HFFc6 (cell line): ENCODE results near the gene NR6A1. TPM values are rescaled to one million over a fixed set of nuclear protein-coding genes. Genes with fewer than 3 reads are reported as not detected.

Experiments
- DNase-seq: peaks from one replicate; pipeline ENCODE4 v3.0.0-alpha.2; 2018
- H3K27ac Mint-ChIP-seq: 2 replicates; pipeline ENCODE4 v1.8.0; 2020; ENCODE audit warnings: mild to moderate bottlenecking, mixed read lengths
- H3K27me3 Mint-ChIP-seq: 2 replicates; pipeline ENCODE4 v1.8.0; 2021; ENCODE audit warnings: mild to moderate bottlenecking, moderate library complexity, mixed read lengths; ENCODE audit not compliant: insufficient read depth
- H3K36me3 Mint-ChIP-seq: 2 replicates; pipeline ENCODE4 v1.8.0; 2021; ENCODE audit warnings: low read depth, mixed read lengths
- H3K4me1 Mint-ChIP-seq: 2 replicates; pipeline ENCODE4 v1.8.0; 2020; ENCODE audit warnings: low read depth, mixed read lengths
- H3K4me3 Mint-ChIP-seq: 2 replicates; pipeline ENCODE4 v1.8.0; 2020; ENCODE audit warnings: mild to moderate bottlenecking, moderate library complexity, mixed read lengths
- H3K9me3 Mint-ChIP-seq: 2 replicates; pipeline ENCODE4 v1.8.0; 2020; ENCODE audit warnings: mild to moderate bottlenecking, mixed read lengths
- total RNA-seq, 6 experiments: library from RNA; stranded (reverse); fragmentation: NEBNext Ultra II Directional; extraction: Animal tissue kit (Norgen Biotek cat#: 25700); gene quantifications; 2 replicates in 1 of 6; 3 replicates in 5 of 6; pipeline ENCODE4 v1.2.3, GENCODE V29; 2021
- TF ChIP-seq, protein P1 (sequence below): fragments of 200-600 bp; sonication (generic); IDR thresholded peaks from 2 replicates; pipeline ENCODE4 v1.5.0; 2021; ENCODE audit warnings: antibody characterized with exemption, mild to moderate bottlenecking

The NR6A1 gene
- total RNA-seq, 6 experiments from 2014 or later, result 0.05 to 0.26 (median 0.13) TPM

DNA sequence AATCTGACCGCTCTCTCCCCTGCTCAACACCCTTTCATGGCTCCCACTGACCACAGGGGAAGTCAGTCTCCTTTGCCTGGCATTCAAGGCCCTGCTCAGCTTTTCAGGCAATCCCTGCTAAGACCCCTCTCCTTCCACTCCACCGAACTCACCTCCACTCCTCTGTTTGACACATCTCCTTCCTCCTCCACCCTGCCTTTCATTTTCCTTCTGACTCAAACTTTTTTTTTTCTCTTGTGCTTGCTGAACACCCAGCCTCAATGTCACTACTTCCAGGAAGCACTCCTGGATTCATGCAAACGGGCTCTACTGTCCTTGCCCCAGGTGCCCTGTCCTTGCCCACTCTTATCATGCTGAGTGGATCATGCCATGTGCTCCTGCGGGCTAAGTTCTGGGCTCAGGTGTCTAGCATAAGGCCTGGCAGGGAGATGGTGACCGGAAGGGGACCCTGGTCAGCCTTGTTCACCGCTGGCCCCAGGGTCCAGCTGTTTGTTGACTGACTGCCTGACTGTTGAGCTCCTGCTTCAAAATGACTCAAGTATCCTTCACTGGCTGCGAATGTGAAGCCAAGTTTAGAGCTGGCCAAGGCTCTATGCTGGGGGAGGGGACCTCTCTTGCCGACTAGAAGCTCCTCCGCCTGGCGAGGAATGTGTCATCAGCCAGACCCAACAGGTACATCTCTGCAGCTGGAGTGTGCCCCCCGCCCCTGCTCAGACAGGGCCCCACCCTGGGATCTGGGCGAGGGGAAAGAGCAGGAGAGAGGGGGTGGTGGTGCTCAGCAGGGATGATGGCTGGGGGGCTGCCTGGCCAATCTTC, 270.1 kb downstream of the NR6A1 start:
- no peak for DNase-seq
- TF ChIP-seq, protein P1, sequence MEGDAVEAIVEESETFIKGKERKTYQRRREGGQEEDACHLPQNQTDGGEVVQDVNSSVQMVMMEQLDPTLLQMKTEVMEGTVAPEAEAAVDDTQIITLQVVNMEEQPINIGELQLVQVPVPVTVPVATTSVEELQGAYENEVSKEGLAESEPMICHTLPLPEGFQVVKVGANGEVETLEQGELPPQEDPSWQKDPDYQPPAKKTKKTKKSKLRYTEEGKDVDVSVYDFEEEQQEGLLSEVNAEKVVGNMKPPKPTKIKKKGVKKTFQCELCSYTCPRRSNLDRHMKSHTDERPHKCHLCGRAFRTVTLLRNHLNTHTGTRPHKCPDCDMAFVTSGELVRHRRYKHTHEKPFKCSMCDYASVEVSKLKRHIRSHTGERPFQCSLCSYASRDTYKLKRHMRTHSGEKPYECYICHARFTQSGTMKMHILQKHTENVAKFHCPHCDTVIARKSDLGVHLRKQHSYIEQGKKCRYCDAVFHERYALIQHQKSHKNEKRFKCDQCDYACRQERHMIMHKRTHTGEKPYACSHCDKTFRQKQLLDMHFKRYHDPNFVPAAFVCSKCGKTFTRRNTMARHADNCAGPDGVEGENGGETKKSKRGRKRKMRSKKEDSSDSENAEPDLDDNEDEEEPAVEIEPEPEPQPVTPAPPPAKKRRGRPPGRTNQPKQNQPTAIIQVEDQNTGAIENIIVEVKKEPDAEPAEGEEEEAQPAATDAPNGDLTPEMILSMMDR, result no peak
- Mint-ChIP-seq H3K4me1 (peaks cover 7% of the 10 kb centered on the region), H3K27ac (no peak overlapping the region), H3K36me3 (peaks cover 5% of the 10 kb centered on the region), H3K9me3 (no peaks in the 10 kb centered on the region), H3K27me3 (peaks cover 61% of the 10 kb centered on the region), H3K4me3 (no peak overlapping the region)

DNA sequence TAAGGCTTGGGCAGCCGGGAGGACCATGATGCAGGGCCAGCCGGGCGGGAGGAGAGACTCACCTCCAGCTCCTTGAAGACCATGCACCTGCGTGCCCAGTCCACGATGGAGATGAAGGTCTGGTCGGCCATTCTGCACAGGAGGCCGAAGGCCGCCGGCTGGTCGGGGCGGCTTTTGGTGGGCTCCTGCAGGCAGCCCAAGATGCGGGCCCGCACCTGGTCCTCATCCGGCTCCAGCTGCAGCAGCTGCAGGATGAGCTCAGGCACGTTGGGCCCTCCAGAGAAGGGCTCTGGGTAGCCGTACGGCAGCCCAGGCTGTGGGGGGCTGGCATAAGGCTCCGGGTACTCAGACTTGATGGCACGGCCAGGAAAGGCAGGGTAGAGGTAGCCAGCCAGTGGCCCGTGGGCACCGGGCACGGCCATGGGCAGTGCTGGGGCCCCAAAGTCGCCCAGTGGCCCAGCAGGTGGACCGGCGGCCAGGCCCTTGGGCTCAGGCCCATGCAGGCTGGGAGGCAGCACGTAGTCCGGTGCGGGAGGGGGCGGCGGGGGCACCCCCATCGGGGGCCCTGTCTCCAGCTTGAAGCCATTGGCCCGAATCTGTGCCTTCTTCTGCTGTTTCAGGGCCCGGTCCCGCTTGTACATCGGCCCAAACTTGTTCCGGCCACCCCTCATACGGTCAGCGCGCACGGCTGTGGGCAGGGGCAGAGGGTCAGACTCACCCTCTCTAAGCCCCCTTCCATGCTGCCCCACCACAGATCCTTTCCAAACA, 270.9 kb downstream of the NR6A1 start:
- peaks cover 7% of the 10 kb centered on the region for H3K4me1 Mint-ChIP-seq
- H3K27ac Mint-ChIP-seq, result no peak overlapping the region
- H3K36me3 Mint-ChIP-seq, result peaks cover 5% of the 10 kb centered on the region
- H3K4me3 Mint-ChIP-seq, result no peak overlapping the region
- TF ChIP-seq, protein P1, result no peak
- peaks cover 60% of the 10 kb centered on the region for H3K27me3 Mint-ChIP-seq
- DNase-seq, result no peak
- no peaks in the 10 kb centered on the region for H3K9me3 Mint-ChIP-seq

DNA sequence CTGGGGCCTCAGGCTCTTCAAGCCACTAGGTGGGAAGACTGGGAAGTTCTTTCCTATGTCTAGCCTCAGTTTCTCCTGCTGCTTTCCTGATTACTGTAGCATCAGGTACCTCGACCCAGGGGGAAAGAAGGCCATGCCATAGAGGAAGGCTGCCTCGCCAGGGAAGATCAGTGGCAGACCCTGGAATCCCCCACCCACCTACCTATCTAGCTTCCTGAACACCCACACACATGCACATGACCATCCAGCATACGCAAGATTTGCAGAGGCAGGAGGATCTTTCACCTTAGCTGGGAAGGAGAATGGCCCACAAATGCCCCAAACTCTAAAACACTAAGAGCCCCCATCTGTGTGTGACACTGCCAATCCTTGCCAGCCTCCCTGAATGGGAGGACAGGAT, 271.9 kb downstream of the NR6A1 start:
- Mint-ChIP-seq H3K27me3 (peaks cover 70% of the 10 kb centered on the region), H3K27ac (no peak overlapping the region), H3K36me3 (peaks cover 5% of the 10 kb centered on the region), H3K9me3 (no peaks in the 10 kb centered on the region), H3K4me3 (no peak overlapping the region), H3K4me1 (peaks cover 7% of the 10 kb centered on the region)
- no peak for DNase-seq
- TF ChIP-seq, protein P1, result no peak

DNA sequence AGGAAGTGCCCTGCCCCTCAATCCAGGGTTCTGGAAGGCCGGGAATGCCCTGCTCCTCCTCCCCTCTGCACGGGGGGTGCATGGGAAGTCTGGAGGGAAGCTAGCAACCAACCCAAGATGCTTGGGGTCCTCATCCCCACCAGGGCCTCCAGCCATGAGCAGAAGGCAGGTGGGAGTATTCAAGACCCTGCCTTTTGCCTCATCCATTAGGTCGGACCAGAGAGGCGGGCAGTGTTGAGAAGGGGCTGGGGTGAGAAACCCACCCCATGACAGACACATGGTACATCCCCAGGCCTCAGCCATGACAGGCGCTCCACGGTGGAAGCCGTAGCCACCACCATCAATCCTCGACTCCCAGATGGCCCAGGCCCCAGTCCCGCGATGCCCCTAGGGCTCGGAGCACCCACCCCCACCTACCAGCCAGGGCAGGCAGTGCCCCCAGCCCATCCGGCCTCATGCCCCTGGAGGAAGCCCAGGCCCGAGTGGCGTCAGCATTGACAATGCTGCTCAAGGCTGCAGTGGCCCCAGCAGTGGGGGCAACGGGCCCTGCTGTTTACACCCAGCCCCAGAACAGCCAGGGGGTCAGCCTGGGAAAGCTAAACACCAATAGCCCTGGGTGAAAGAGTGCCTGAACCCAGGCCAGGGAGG, 272.5 kb downstream of the NR6A1 start:
- H3K4me3 Mint-ChIP-seq, result no peak overlapping the region
- no peak for DNase-seq
- peaks cover 70% of the 10 kb centered on the region for H3K27me3 Mint-ChIP-seq
- H3K9me3 Mint-ChIP-seq, result no peaks in the 10 kb centered on the region
- H3K36me3 Mint-ChIP-seq, result no peaks in the 10 kb centered on the region; the same call in 1 of the 2 replicates
- TF ChIP-seq, protein P1, result no peak
- no peak overlapping the region for H3K27ac Mint-ChIP-seq
- H3K4me1 Mint-ChIP-seq, result peaks cover under 1% of the 10 kb centered on the region

DNA sequence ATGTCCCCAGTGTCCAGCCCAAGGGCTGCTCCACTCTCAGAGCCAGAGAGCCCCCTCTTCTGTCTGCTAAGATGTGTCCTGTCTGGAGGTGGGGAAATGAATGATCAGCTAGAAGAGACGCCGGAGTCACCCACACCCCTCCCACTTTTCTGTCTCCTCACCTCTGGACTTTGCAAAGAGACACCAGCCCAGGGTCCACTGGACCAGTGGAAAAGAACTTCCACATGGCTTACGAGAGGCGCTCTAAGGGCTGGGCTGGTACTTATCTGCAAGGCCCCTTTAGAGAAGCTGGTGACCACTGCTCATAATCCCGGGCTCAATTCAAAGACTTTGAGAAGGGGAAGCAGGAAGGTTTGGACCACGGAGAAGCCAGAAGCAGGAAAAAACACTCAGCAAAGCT, 273.1 kb downstream of the NR6A1 start:
- Mint-ChIP-seq H3K9me3 (no peaks in the 10 kb centered on the region), H3K27me3 (peaks cover 69% of the 10 kb centered on the region), H3K36me3 (no peaks in the 10 kb centered on the region), H3K27ac (no peak overlapping the region), H3K4me1 (no peaks in the 10 kb centered on the region), H3K4me3 (no peak overlapping the region)
- TF ChIP-seq, protein P1, result no peak
- no peak for DNase-seq
